OCI-LY3 (cell line): Measurements from ENCODE around the gene COL8A2.

ENCODE experiments used
- H2AFZ ChIP-seq: fragments of 200-600, 300-600 bp; shearing (Covaris generic); 2 replicates; pipeline ENCODE4 v1.6.0; 2014; ENCODE audit warnings: antibody characterized with exemption, low read depth, low read length
- H3K27ac ChIP-seq: fragments of 200-600, 300-600 bp; sonication (generic); 2 replicates; pipeline ENCODE4 v1.5.1; 2014; ENCODE audit warnings: mild to moderate bottlenecking, low read length, moderate library complexity, mixed read lengths
- H3K27me3 ChIP-seq: fragments of 200-600, 300-600 bp; sonication (generic); 2 replicates; pipeline ENCODE4 v1.6.1; 2014; ENCODE audit warnings: low read depth, low read length, mixed read lengths
- H3K36me3 ChIP-seq: fragments of 200-600, 300-600 bp; sonication (generic); replicated peaks from 2 replicates; pipeline ENCODE3; 2014; ENCODE audit warnings: low read depth, low read length, mixed read lengths
- H3K4me1 ChIP-seq: fragments of 300-600, 200-600 bp; sonication (generic); 2 replicates; pipeline ENCODE4 v1.6.1; 2014; ENCODE audit warnings: low read length, mixed read lengths
- H3K4me2 ChIP-seq: fragments of 200-600, 300-600 bp; sonication (generic); 2 replicates; pipeline ENCODE4 v1.6.1; 2014; ENCODE audit warnings: low read length, mixed read lengths
- H3K4me3 ChIP-seq: fragments of 300-600, 200-600 bp; sonication (generic); 2 replicates; pipeline ENCODE4 v1.5.1; 2014; ENCODE audit warnings: antibody characterized with exemption, mild to moderate bottlenecking, low read length, moderate library complexity
- H3K79me2 ChIP-seq: fragments of 300-600, 200-600 bp; shearing (Covaris generic); 2 replicates; pipeline ENCODE4 v1.6.1; 2014; ENCODE audit warnings: mild to moderate bottlenecking, low read length, mixed read lengths
- H3K9ac ChIP-seq: fragments of 300-600, 200-600 bp; shearing (Covaris generic); 2 replicates; pipeline ENCODE4 v1.6.0; 2014; ENCODE audit warnings: mild to moderate bottlenecking, low read length, moderate library complexity
- H3K9me3 ChIP-seq: fragments of 200-600, 300-600 bp; shearing (Covaris generic); 2 replicates; pipeline ENCODE4 v1.6.1; 2014; ENCODE audit warnings: low read length, mixed read lengths; ENCODE audit not compliant: insufficient read depth
- H4K20me1 ChIP-seq: fragments of 200-600, 300-600 bp; sonication (generic); 2 replicates; pipeline ENCODE4 v1.6.1; 2016; ENCODE audit warnings: low read length, mixed read lengths; ENCODE audit not compliant: insufficient read depth
- EZH2phosphoT487 ChIP-seq: fragments of 200-600 bp; shearing (Covaris generic); IDR thresholded peaks from 2 replicates; pipeline ENCODE4 v1.6.1; 2018; ENCODE audit warnings: antibody characterized with exemption, mixed run types, low read depth
- TF ChIP-seq, protein P1 (sequence below): fragments of 200-600, 300-600 bp; sonication (generic); IDR thresholded peaks from 2 replicates; pipeline ENCODE4 v1.5.1; 2014; ENCODE audit warnings: antibody characterized with exemption, low read length, low read depth

The COL8A2 gene

DNA sequence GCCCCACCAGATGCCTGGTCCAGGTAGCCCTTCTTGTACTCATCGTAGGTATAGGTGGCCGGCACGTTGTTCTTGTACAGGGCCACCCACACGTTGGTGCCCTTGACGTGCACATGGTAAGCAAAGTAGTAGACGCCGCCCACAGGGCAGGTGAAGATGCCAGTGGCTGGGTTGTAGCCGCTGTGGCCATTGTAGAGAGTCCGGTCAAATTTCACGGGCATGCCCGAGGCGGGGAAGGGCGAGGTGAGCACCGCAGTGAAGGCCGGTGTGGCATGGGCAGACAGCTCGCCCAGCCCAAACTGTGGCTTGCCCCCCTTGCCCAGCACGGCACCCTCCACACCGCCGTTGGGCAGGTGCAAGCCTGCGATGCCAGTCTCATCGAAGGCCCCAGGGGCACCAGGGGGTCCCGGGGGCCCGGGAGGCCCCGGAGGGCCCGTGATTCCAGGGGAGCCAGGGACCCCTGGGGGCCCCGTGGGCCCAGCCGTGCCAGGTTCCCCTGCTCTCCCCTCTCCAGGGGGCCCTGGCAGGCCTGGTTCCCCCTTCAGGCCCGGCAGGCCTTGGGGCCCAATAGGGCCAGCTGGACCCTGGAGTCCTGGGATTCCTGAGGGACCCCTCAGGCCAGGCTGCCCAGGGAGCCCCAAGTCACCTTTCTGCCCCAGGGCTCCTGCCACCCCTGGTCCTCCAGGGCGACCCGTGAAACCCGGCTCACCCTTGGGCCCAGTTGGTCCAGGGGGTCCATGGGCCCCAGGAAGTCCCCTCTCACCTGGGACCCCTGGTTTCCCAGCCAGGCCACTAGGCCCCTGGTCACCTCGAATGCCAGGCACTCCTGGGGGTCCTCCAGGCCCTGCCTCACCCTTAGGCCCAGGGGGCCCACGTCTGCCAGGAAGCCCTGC is 27.1 kb downstream of the COL8A2 start:
- no peak overlapping the region for H3K4me2 ChIP-seq
- H3K4me3 ChIP-seq, result no peak overlapping the region
- no peaks in the 10 kb centered on the region for H3K79me2 ChIP-seq
- no peak overlapping the region for H3K27ac ChIP-seq
- peaks cover 3% of the 10 kb centered on the region; the same call in 1 of the 2 replicates for H3K4me1 ChIP-seq
- no peak for TF ChIP-seq EZH2phosphoT487
- TF ChIP-seq, protein P1, sequence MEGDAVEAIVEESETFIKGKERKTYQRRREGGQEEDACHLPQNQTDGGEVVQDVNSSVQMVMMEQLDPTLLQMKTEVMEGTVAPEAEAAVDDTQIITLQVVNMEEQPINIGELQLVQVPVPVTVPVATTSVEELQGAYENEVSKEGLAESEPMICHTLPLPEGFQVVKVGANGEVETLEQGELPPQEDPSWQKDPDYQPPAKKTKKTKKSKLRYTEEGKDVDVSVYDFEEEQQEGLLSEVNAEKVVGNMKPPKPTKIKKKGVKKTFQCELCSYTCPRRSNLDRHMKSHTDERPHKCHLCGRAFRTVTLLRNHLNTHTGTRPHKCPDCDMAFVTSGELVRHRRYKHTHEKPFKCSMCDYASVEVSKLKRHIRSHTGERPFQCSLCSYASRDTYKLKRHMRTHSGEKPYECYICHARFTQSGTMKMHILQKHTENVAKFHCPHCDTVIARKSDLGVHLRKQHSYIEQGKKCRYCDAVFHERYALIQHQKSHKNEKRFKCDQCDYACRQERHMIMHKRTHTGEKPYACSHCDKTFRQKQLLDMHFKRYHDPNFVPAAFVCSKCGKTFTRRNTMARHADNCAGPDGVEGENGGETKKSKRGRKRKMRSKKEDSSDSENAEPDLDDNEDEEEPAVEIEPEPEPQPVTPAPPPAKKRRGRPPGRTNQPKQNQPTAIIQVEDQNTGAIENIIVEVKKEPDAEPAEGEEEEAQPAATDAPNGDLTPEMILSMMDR, result no peak
- H3K9me3 ChIP-seq, result no peaks in the 10 kb centered on the region
- H4K20me1 ChIP-seq, result no peaks in the 10 kb centered on the region
- no peak overlapping the region for H2AFZ ChIP-seq
- no peak overlapping the region for H3K9ac ChIP-seq
- H3K36me3 ChIP-seq, result peaks cover 11% of the 10 kb centered on the region
- no peaks in the 10 kb centered on the region for H3K27me3 ChIP-seq

DNA sequence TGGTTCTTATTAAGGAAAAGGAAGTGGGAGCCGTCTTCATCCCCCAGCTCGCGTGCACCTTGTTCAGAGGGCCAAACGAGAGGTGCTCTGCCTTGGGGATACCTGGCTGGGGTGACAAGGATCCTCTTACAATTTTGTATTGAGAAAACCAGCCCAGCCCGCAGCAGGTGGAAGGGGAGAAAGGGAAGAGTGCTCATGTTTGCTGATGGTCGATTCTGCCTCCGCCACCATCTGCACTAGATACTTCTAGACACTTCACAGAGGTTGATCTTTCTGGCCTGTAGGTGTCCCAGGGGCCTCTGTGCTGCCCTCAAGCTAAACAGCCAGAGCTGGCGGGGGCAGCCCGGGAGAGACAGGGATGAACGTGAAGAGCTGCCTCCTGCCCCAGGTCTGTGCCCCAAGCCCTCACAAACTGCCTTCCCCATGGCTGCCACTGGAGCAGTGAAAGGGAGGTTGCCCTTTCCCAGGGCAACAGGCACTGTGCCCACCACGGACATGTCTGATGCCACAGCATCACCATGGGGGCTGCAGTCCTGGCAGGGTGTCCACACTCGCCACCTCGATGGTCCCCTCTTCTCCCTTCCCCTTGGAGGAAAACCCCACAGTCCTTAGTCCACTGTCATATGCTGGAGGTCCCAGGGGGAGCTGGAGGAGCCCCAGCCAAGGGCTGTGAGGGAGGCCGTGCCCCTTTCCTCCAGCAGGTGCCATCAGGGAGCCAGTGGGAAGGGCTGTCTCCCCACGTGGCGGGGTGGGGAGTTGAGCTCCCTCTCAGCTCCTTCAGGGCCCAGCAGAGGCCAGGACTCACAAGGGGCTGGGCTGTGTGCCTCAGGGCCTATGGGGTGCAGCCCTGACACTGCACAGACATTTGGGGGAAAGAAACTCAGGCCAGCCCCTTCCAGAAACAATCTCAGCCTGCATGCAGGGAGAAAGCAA is 28.3 kb downstream of the COL8A2 start:
- H3K27ac ChIP-seq, result no peak overlapping the region
- H3K27me3 ChIP-seq, result no peaks in the 10 kb centered on the region
- no peaks in the 10 kb centered on the region for H3K79me2 ChIP-seq
- TF ChIP-seq, protein P1, result no peak
- TF ChIP-seq EZH2phosphoT487, result no peak
- no peak overlapping the region for H3K9ac ChIP-seq
- peaks cover 3% of the 10 kb centered on the region; the same call in 1 of the 2 replicates for H3K4me1 ChIP-seq
- peaks cover 11% of the 10 kb centered on the region for H3K36me3 ChIP-seq
- no peaks in the 10 kb centered on the region for H3K9me3 ChIP-seq
- H2AFZ ChIP-seq, result no peak overlapping the region
- no peaks in the 10 kb centered on the region for H4K20me1 ChIP-seq
- no peak overlapping the region for H3K4me3 ChIP-seq
- no peak overlapping the region for H3K4me2 ChIP-seq

DNA sequence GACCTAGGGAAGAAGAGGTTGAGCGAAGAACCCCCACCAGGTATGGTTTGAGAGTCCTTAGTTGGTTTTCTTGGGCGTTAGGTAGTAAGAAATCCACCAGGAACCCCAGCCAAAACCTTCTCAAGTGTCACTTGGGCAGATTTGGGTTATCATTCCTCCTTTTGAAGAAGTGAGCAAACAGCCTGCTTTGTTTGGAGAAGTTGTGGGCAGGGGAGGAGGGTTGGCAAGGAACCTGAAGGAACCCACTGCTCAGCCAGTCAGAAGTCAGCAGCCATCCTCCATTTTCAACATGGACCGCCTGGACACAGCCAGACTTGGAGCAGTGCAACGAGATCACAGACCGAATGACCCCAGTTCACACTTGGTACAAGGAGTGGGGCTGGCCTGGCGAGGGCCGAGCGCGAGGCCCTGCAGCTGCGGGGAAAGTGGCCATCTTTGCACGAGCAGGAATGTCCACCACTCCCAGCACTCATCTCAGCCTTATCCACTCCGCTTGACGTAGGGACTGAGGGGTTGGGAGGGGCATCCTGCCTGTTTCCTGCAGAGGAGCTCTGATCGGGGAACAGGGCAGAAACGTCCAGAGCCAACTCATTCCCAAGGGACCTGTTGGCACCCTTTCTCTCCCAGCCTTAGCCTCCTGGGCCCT is 29.1 kb downstream of the COL8A2 start:
- Histone ChIP-seq H3K79me2 (no peaks in the 10 kb centered on the region), H3K27me3 (no peaks in the 10 kb centered on the region), H3K4me1 (peaks cover 3% of the 10 kb centered on the region; the same call in 1 of the 2 replicates), H3K36me3 (peaks cover 11% of the 10 kb centered on the region), H3K9me3 (no peaks in the 10 kb centered on the region), H2AFZ (no peak overlapping the region), H3K9ac (no peak overlapping the region), H3K4me3 (no peak overlapping the region), H3K4me2 (no peak overlapping the region), H3K27ac (no peak overlapping the region), H4K20me1 (no peaks in the 10 kb centered on the region)
- TF ChIP-seq, protein P1, result no peak
- no peak for TF ChIP-seq EZH2phosphoT487
